CD14-positive monocyte (primary cell): ENCODE results near the gene CMTM8. TPM values are rescaled to one million over a fixed set of nuclear protein-coding genes. Genes with fewer than 3 reads are reported as not detected.

Experiments used
- DNase-seq, 3 donors: peaks; one replicate each; pipeline ENCODE4 v3.0.0-alpha.2; 2011 to 2022
- H2AFZ ChIP-seq: 2 replicates; pipeline ENCODE4 v1.6.0; 2012; ENCODE audit warnings: mild to moderate bottlenecking, low read depth, low read length, inconsistent platforms; ENCODE audit not compliant: insufficient read depth, poor library complexity, severe bottlenecking
- H3K27ac ChIP-seq, 2 donors: 1 replicate in 1 of 2; 2 replicates in 1 of 2; pipeline ENCODE4 v1.5.1; 2012 to 2013; ENCODE audit warnings: low read length in 2 of 2, control low read depth in 1 of 2, inconsistent platforms in 1 of 2, low read depth in 1 of 2, mild to moderate bottlenecking in 1 of 2
- H3K27me3 ChIP-seq, 2 donors: one replicate each; pipeline versions ENCODE4 v1.6.0 to v1.6.1; 2011 to 2013; ENCODE audit warnings: low read length in 2 of 2; ENCODE audit not compliant: control insufficient read depth in 2 of 2, insufficient read depth in 2 of 2
- H3K36me3 ChIP-seq, 2 donors: replicated peaks in 1 of 2; 1 replicate in 1 of 2; 2 replicates in 1 of 2; pipeline versions ENCODE4 v1.5.1 to v1.6.1; 2012 to 2013; ENCODE audit warnings: low read length in 2 of 2, control low read depth in 1 of 2, inconsistent platforms in 1 of 2, mild to moderate bottlenecking in 1 of 2; ENCODE audit not compliant: insufficient read depth in 2 of 2, control insufficient read depth in 1 of 2
- H3K4me1 ChIP-seq, 2 donors: 1 replicate in 1 of 2; 2 replicates in 1 of 2; pipeline versions ENCODE4 v1.5.1 to v1.6.1; 2012 to 2013; ENCODE audit warnings: low read length in 2 of 2, control low read depth in 1 of 2, inconsistent platforms in 1 of 2, mild to moderate bottlenecking in 1 of 2, moderate library complexity in 1 of 2; ENCODE audit not compliant: insufficient read depth in 2 of 2, control insufficient read depth in 1 of 2
- H3K4me2 ChIP-seq: replicated peaks from 2 replicates; pipeline ENCODE3; 2012; ENCODE audit warnings: low read length, moderate library complexity, mild to moderate bottlenecking; ENCODE audit not compliant: poor library complexity, severe bottlenecking; ENCODE audit errors: extremely low read depth
- H3K4me3 ChIP-seq, 3 experiments: fragments of 200-600 bp in 1 of 3; sonication (generic) in 1 of 3; replicated peaks in 1 of 3; 1 replicate in 2 of 3; 2 replicates in 1 of 3; pipeline ENCODE4 v1.5.1; 2011 to 2013; ENCODE audit warnings: low read length in 3 of 3, mild to moderate bottlenecking in 3 of 3, control low read depth in 2 of 3, low read depth in 2 of 3, inconsistent platforms in 1 of 3, moderate library complexity in 1 of 3
- H3K79me2 ChIP-seq: 2 replicates; pipeline ENCODE4 v1.6.0; 2012; ENCODE audit warnings: mild to moderate bottlenecking, control low read depth, inconsistent platforms, low read length, moderate library complexity; ENCODE audit not compliant: insufficient read depth
- H3K9ac ChIP-seq: 2 replicates; pipeline ENCODE4 v1.6.0; 2017; ENCODE audit warnings: low read length, mild to moderate bottlenecking; ENCODE audit not compliant: insufficient read depth, poor library complexity, severe bottlenecking
- H3K9me3 ChIP-seq, 2 donors: replicated peaks in 1 of 2; 1 replicate in 1 of 2; 2 replicates in 1 of 2; pipeline versions ENCODE4 v1.5.1 to v1.6.1; 2012 to 2013; ENCODE audit warnings: low read length in 2 of 2, control low read depth in 1 of 2; ENCODE audit not compliant: control insufficient read depth in 1 of 2, insufficient read depth in 1 of 2
- H4K20me1 ChIP-seq: 2 replicates; pipeline ENCODE4 v1.6.0; 2012; ENCODE audit warnings: mild to moderate bottlenecking, low read length, control low read depth, moderate library complexity; ENCODE audit not compliant: insufficient read depth
- H3K27ac Mint-ChIP-seq, 7 donors: one replicate each; pipeline ENCODE4 v1.8.0; 2020; ENCODE audit warnings: mild to moderate bottlenecking in 7 of 7, mixed read lengths in 7 of 7, moderate library complexity in 6 of 7, inconsistent platforms in 2 of 7
- H3K27me3 Mint-ChIP-seq, 3 donors: one replicate each; pipeline ENCODE4 v1.8.0; 2021 to 2022; ENCODE audit warnings: low read depth in 3 of 3, mild to moderate bottlenecking in 3 of 3, mixed read lengths in 3 of 3, moderate library complexity in 3 of 3, inconsistent platforms in 1 of 3
- H3K36me3 Mint-ChIP-seq, 2 donors: one replicate each; pipeline ENCODE4 v1.8.0; 2020; ENCODE audit warnings: mixed read lengths in 2 of 2, inconsistent platforms in 1 of 2, mild to moderate bottlenecking in 1 of 2
- H3K4me1 Mint-ChIP-seq: one replicate; pipeline ENCODE4 v1.8.0; 2020; ENCODE audit warnings: mild to moderate bottlenecking, mixed read lengths
- H3K4me3 Mint-ChIP-seq, 2 donors: one replicate each; pipeline ENCODE4 v1.8.0; 2020; ENCODE audit warnings: mild to moderate bottlenecking in 2 of 2, mixed read lengths in 2 of 2, moderate library complexity in 1 of 2
- H3K9me3 Mint-ChIP-seq, 7 donors: one replicate each; pipeline ENCODE4 v1.8.0; 2020 to 2022; ENCODE audit warnings: mixed read lengths in 7 of 7, mild to moderate bottlenecking in 6 of 7, moderate library complexity in 6 of 7, inconsistent platforms in 2 of 7
- CTCF ChIP-seq: fragments of 200-600 bp; IDR thresholded peaks from one replicate; pipeline ENCODE4 v1.8.0; 2022; ENCODE audit warnings: antibody characterized with exemption, mild to moderate bottlenecking
- WGBS: methylation state at CpG from one replicate; pipeline ENCODE4 v1.1.5; 2013; ENCODE audit warnings: missing lambda C conversion rate; ENCODE audit not compliant: insufficient coverage; 5-methylcytosine and 5-hydroxymethylcytosine counted together
- intact Hi-C, 2 donors: fragments of 100-400 bp; cut with micrococcal nuclease; formaldehyde crosslinking; loops; one replicate each; pipeline versions ENCODE4 v1.15.0 to v1.15.1; 2023
- polyA plus RNA-seq, 3 donors: library from polyadenylated mRNA; depleted of rRNA in 1 of 3; unstranded in 2 of 3; stranded (reverse) in 1 of 3; fragments of 300-500 nt in 2 of 3; fragments of >200 nt in 1 of 3; fragmentation: Illumina TruSeq in 2 of 3; gene quantifications; 1 replicate in 2 of 3; 2 replicates in 1 of 3; pipeline ENCODE4 v1.2.3, GENCODE V29; 2012 to 2021

CMTM8 gene
- polyA plus RNA-seq, 3 donors: 0.46 to 2.5 (median 0.94) TPM

GRCh38 chr3:32395496-32395895 lies 157.0 kb downstream of the CMTM8 start:
- Histone ChIP-seq H4K20me1 (peaks cover 53% of the 10 kb centered on the region), H3K79me2 (peaks cover 96% of the 10 kb centered on the region), H3K4me1 (peaks cover 78 to 84% of the 10 kb centered on the region in 2 donors), H3K4me3 (no peak overlapping the region), H3K9ac (no peak overlapping the region), H3K27me3 (no peaks in the 10 kb centered on the region), H3K9me3 (no peaks in the 10 kb centered on the region), H3K27ac (peak overlapping the region in 1 of 2 donors; percentile 81), H2AFZ (no peak overlapping the region), H3K36me3 (no peaks in the 10 kb centered on the region), H3K4me2 (no peak overlapping the region)
- TF ChIP-seq CTCF: no peak
- Mint-ChIP-seq H3K4me3 (no peak overlapping the region), H3K9me3 (no peaks in the 10 kb centered on the region), H3K36me3 (peaks cover 14 to 15% of the 10 kb centered on the region in 2 donors), H3K4me1 (peaks cover 81% of the 10 kb centered on the region), H3K27me3 (peaks cover 0 to 2% (median 0%) of the 10 kb centered on the region in 3 donors), H3K27ac (peak overlapping the region in 6 of 7 donors; percentile 12 to 86 (median 54))
- no peak for DNase-seq
- no CpG with 5 or more reads among the region's 2 CpGs for WGBS
- intact Hi-C loops: no loop called here

GRCh38 chr3:32397941-32398340 lies 159.5 kb downstream of the CMTM8 start:
- WGBS: no CpG with 5 or more reads among the region's 2 CpGs
- intact Hi-C loops: no loop called here
- Histone ChIP-seq H3K4me1 (peaks cover 90 to 100% of the 10 kb centered on the region in 2 donors), H3K27me3 (no peaks in the 10 kb centered on the region), H3K9ac (no peak overlapping the region), H3K4me3 (peak overlapping the region in 1 of 3 experiments; percentile 61), H2AFZ (no peak overlapping the region), H4K20me1 (peaks cover 52% of the 10 kb centered on the region), H3K36me3 (no peaks in the 10 kb centered on the region), H3K79me2 (peaks cover 99% of the 10 kb centered on the region), H3K4me2 (peak overlapping the region; percentile 66), H3K9me3 (no peaks in the 10 kb centered on the region), H3K27ac (peak overlapping the region in 1 of 2 donors; percentile 81)
- DNase-seq: no peak
- no peak for TF ChIP-seq CTCF
- Mint-ChIP-seq H3K27me3 (peaks cover 0 to 2% (median 0%) of the 10 kb centered on the region in 3 donors), H3K36me3 (peaks cover 14 to 15% of the 10 kb centered on the region in 2 donors), H3K27ac (peak overlapping the region; percentile 96 to 100 (median 99)), H3K4me1 (peaks cover 90% of the 10 kb centered on the region), H3K4me3 (peak overlapping the region in 1 of 2 donors; percentile 94), H3K9me3 (no peaks in the 10 kb centered on the region)
